Loucy (cell line): Measurements from ENCODE around the gene ARHGEF12.

Source experiments
- EZH2phosphoT487 ChIP-seq: fragments of 200-600 bp; IDR thresholded peaks from 2 replicates; pipeline ENCODE4 v1.6.1; 2018; ENCODE audit warnings: antibody characterized with exemption, mild to moderate bottlenecking, moderate library complexity, borderline replicate concordance
- TF ChIP-seq, protein P1 (sequence below): fragments of 200-600 bp; sonication (generic); conservative IDR thresholded peaks from 2 replicates; pipeline ENCODE4 v1.5.1; 2014; ENCODE audit warnings: mild to moderate bottlenecking, antibody characterized with exemption, low read length

DNA sequence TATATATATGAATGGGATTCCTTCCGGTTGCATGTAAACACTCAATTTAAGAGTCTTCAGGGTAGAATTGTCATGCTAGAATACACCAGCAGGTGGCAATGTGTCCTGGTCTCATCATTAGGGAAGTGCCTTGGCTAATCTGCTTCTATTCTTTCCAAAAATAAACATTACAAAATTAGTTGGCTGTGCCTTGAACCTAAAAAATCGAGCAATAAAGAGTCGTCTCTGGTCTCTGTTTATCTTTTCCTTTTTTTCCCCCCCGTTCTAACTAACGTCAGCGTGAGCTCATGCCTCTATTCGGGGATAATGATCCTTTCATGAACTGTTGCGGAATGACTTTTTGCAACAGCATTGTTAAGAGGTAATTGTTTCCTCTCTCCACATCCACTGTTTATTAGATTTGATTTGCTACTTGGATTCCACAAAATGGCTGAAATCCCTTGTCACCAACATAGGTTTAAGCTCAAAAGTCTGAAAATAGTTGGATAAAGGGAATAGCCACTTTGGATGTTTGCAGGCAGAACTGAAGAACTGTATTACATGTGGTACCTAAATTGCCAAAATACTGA is 1.2 kb upstream of the ARHGEF12 start:
- TF ChIP-seq, protein P1, sequence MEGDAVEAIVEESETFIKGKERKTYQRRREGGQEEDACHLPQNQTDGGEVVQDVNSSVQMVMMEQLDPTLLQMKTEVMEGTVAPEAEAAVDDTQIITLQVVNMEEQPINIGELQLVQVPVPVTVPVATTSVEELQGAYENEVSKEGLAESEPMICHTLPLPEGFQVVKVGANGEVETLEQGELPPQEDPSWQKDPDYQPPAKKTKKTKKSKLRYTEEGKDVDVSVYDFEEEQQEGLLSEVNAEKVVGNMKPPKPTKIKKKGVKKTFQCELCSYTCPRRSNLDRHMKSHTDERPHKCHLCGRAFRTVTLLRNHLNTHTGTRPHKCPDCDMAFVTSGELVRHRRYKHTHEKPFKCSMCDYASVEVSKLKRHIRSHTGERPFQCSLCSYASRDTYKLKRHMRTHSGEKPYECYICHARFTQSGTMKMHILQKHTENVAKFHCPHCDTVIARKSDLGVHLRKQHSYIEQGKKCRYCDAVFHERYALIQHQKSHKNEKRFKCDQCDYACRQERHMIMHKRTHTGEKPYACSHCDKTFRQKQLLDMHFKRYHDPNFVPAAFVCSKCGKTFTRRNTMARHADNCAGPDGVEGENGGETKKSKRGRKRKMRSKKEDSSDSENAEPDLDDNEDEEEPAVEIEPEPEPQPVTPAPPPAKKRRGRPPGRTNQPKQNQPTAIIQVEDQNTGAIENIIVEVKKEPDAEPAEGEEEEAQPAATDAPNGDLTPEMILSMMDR = peak; percentile 60
- TF ChIP-seq EZH2phosphoT487 = no peak
